NCI-H1930 (cell line): ENCODE data around the gene MEF2A.

Experiments used
- DNase-seq, 2 experiments: peaks; one replicate each; lab custom pipeline; 2025; lab: John Stamatoyannopoulos, UW

The MEF2A gene

DNA sequence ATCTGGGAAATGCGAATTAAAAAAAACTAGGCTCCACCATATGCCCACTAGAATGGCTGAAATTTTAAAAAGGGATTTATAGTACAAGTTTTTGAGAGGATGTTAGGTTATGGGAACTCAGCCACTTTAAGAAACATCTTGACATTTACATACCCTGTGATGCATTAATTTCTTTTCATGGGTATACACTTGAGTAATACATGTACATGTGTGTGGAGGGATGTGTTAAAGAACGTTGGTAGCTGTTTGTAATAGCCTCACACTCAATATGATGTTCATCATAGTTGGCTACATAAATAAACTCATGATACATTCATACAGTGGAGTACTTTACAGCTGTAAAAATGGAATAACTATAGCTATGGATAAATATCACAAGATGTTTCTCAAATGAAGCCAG, 40.9 kb downstream of the MEF2A start:
- DNase-seq, result no peak

GRCh38 chr15:99613481-99613880, 47.7 kb downstream of the MEF2A start:
- no peak for DNase-seq

GRCh38 chr15:99613887-99614647, 48.3 kb downstream of the MEF2A start:
- no peak for DNase-seq

DNA sequence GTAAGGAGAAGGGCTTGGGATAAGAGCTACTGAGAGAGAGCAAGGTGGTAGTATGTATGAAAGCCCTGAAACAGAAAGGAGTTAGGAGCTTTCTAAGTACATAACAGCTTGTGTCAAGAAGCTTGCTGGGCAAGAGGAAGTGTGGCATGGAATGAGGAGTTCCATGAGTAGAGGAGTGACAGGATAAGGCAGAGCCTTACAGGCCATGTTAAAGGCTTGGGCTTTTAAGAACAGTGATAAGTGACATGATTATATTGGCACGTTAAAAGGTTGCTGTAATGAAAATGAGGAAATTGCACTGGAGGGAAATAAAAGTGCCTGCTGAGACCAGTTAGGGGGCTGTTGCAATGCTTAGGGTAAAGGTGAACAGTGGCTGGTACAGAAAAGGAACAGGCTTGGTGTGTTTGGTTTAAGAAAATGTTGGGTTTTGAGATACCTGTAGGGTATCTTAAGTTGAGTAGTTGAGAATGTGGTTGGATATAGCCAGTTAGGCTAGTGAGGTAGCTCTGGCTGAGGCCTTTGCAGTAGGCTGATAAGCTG, 49.0 kb downstream of the MEF2A start:
- DNase-seq, result no peak

GRCh38 chr15:99615460-99615859, 49.7 kb downstream of the MEF2A start:
- no peak for DNase-seq

DNA sequence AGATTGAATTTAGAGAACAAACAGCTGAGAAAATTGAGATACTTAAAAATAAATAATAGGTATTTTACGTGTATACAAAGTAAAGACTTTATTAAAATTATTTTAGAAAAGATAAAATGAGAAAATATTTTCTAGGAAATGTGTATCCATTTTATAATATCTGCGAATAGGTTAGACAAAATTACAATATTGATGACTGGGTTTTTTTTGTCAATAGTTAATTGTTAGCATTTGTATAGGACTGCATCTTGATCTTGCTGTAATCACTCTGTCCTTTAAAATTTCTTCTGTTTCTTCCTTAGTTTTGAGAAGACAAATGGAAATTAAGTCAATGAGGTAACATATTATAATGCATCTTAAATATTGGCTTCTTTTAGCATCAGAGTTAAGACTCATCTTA, 50.3 kb downstream of the MEF2A start:
- DNase-seq, result no peak

- DNase-seq, result no peak
Observed at GRCh38 chr15:99616773-99617342, 51.1 kb downstream of the MEF2A start.

DNA sequence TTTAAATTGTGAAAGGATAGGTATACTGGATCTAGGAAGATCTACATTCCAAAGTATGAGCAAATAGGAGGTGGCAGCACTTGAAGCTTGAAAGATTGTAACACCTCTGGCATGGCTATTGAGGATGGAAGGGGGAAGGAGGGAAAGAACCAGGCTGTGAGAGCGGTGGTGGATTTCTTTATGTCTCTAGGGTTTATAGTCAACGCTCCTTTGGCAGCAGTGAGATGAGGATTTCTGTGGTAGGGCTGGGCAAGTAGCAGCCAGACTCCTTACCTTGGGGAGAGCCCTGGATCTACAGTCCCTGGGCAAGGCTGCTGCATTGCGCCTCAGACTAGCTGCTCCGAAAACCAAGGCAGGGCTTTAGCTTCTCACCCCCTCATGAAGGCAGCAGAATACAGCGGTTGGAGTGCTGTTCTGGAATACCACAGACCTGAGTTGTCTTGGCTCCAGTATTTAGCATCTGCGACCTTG, 53.2 kb downstream of the MEF2A start:
- DNase-seq, result no peak

DNA sequence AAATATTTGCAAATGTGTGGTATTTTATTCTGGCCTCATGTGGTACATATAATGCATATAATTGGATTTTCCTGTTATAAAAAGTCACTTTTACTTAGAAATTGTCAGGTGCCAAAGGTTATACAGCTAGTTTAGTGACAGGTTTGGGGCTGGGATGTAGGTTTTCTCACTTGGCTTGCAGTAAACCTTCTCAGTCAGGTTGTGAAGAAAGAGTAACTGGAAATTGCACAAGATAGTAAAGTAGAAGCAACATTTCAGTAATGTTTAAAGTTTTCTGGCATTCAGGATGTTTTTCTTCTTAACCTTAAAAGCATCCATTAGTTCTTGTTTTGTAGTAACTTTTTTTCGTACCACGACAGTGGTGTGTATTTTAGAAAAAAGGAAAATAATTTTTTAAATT, 53.9 kb downstream of the MEF2A start:
- DNase-seq, result no peak

DNA sequence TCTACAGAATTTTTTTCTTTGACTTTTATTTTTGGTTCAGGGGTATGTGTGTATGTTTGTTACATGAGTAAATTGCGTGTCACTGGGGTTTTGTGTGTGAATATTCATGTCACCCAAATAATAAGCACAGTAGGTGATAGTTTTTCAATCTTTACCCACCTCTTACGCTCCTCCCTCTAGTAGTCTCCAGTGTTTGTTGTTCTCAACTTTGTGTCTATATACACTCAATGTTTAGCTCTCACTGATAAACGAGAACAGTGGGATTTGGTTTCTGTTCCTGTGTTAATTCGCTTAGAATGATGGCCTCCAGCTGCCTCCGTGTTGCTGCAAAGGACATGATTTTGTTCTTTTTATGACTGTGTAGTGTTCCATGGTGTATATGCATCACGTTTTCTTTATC, 54.4 kb downstream of the MEF2A start:
- no peak for DNase-seq

DNA sequence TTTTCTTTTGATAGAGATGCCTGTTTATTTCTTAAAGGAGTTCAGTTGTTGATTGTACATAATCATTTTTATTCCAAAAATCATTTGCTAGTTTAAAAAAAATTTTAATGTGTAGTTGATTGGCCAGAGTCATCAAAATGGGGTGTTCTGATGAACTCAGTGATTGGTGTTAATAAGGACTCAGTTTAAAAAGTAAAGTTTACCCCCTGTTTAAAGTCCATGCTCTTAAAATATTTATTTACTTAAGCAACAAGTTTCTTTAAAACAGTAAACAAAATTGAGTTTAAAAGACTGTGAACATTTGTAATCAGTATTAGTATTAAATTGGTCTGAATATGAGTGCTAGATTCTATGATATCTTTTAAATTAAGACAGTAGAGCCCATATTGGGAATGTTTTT, 56.0 kb downstream of the MEF2A start:
- no peak for DNase-seq

GRCh38 chr15:99628374-99629001, 62.7 kb downstream of the MEF2A start:
- no peak for DNase-seq

- no peak for DNase-seq
Observed at GRCh38 chr15:99630607-99631131, 64.9 kb downstream of the MEF2A start.

GRCh38 chr15:99631255-99631654, 65.5 kb downstream of the MEF2A start:
- no peak for DNase-seq

DNA sequence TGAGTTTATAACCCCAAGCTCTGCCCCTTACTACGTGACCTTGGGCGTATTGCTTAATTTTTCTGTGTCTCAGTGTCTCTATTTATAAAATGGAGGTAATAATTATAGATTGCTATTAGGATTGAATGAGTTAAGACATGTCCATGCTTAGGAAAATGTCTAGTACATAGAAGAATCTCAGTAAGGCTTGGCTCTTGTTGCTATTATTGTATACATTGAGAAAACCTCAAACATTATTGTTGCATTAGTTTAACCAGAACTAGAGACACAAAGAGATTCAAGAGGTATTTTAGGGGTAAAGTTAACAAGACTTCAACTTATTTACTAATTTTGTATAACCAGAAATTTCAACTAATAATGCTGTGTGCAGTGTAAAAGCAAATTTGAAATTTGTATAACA, 66.7 kb downstream of the MEF2A start:
- DNase-seq, result no peak

- no peak for DNase-seq
Observed at GRCh38 chr15:99633655-99634054, 67.9 kb downstream of the MEF2A start.

GRCh38 chr15:99634576-99634975, 68.8 kb downstream of the MEF2A start:
- no peak for DNase-seq

DNA sequence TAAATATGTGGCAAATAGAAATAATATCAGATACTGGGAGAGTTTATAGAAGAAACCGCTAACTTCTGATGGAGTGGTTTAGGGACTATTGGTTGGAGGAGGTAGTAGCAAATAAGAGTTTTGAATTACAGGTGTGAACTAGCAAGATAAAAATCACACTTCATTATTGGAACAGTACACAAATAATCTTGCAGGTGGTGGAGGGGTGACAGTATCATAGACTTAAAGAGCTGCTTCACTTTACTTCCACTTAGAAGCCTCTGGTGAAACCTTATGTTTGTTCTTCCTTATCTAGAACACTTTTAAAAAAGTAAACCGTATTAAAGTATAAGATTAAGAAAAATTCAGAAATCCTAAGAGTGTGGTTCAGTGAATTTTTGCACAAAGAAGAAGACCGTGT, 69.4 kb downstream of the MEF2A start:
- no peak for DNase-seq

GRCh38 chr15:99635794-99636193, 70.0 kb downstream of the MEF2A start:
- no peak for DNase-seq

DNA sequence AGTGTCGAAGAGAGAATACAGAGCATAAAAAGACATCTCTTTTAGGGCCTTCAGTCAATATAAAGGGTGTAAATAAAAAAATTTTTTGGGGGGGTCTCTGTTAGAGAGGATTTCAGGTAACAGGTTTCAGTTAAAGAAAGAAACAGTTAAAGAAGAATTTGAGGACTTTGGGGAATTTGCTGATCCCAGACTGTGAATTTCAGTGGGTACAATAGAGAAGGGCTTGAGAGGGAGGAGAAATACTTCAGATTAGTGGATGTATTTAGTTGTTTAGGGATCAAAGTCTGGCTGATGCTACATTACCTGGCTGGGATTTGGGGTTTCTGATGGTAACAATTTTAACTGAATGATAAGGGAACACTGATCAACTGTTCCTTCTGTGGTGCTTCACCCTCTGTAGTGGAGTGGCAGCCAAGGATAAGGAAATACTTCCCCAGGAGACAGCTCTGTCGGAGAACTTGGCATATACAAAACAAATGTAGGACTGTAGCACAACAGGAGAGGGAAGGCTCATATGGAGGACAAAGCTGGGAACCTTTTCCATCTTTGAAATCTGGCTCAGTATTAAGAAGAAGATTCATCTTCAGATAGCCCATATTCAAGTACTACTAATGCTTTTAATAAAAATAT, 79.2 kb downstream of the MEF2A start:
- DNase-seq, result no peak

DNA sequence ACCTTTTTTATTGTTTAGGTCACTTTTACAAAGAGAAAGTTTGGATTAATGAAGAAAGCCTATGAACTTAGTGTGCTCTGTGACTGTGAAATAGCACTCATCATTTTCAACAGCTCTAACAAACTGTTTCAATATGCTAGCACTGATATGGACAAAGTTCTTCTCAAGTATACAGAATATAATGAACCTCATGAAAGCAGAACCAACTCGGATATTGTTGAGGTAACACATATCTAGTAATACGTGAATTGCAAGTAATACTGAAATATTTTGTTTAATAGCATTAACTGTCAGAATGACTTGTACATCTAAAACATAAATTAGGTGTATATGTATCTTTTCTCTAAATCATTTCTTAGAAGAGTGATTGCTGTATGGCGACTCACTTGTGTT, 79.8 kb downstream of the MEF2A start:
- DNase-seq, result no peak

GRCh38 chr15:99645951-99646350, 80.2 kb downstream of the MEF2A start:
- no peak for DNase-seq
